ENCODE measurements around the gene DAB1. TPM values are rescaled to one million over a fixed set of nuclear protein-coding genes. Genes with fewer than 3 reads are reported as not detected.

DAB1 gene
- total and polyA plus RNA-seq, 10 of the 15 experiments (the other 5 are each of a cell fraction or from before 2014, with no cell fraction given) = 0.02 to 0.10 (median 0.03) TPM; not detected in 5

DNA sequence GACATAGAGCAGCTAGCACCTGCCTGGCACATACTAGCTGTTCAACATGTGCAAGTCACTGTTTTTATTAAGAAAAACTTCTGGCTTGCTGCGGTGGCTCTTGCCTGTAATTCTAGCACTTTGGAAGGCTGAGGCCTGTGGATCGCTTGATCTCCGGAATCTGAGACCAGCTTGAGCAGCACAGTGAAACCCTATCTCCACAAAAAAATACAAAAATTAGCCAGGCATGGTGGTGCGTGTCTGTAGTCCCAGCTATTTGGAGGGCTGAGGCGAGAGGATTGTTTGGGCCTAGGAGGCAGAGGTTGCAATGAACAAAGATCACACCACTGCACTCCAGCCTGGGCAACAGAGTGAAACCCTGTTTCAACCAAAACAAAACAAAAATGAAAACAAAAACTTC is 430.4 kb downstream of the DAB1 start (continued):
- TF ChIP-seq, protein P1, sequence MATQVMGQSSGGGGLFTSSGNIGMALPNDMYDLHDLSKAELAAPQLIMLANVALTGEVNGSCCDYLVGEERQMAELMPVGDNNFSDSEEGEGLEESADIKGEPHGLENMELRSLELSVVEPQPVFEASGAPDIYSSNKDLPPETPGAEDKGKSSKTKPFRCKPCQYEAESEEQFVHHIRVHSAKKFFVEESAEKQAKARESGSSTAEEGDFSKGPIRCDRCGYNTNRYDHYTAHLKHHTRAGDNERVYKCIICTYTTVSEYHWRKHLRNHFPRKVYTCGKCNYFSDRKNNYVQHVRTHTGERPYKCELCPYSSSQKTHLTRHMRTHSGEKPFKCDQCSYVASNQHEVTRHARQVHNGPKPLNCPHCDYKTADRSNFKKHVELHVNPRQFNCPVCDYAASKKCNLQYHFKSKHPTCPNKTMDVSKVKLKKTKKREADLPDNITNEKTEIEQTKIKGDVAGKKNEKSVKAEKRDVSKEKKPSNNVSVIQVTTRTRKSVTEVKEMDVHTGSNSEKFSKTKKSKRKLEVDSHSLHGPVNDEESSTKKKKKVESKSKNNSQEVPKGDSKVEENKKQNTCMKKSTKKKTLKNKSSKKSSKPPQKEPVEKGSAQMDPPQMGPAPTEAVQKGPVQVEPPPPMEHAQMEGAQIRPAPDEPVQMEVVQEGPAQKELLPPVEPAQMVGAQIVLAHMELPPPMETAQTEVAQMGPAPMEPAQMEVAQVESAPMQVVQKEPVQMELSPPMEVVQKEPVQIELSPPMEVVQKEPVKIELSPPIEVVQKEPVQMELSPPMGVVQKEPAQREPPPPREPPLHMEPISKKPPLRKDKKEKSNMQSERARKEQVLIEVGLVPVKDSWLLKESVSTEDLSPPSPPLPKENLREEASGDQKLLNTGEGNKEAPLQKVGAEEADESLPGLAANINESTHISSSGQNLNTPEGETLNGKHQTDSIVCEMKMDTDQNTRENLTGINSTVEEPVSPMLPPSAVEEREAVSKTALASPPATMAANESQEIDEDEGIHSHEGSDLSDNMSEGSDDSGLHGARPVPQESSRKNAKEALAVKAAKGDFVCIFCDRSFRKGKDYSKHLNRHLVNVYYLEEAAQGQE (IDR thresholded peaks at IDR 0.05; ENCODE audit: low read depth, low read length) = no peak
- TF ChIP-seq POLR2A (IDR thresholded peaks at IDR 0.05; ENCODE audit: low read depth, low read length) = no peak
- TF ChIP-seq KAT2A (conservative IDR thresholded peaks at IDR 0.05; ENCODE audit: control insufficient read depth, low read depth, low read length) = no peak
- no peak for TF ChIP-seq TCF12 (IDR thresholded peaks at IDR 0.05; ENCODE audit: low read depth, low read length)
- no peak for TF ChIP-seq ZNF207 (IDR thresholded peaks at IDR 0.05; ENCODE audit: borderline replicate concordance)
- TF ChIP-seq SUZ12 (IDR thresholded peaks at IDR 0.05; ENCODE audit: unreplicated experiment) = no peak

GRCh38 chr1:56992318-56993125 is 431.3 kb downstream of the DAB1 start:
- Histone ChIP-seq H3K36me3 (ENCODE audit: control insufficient read depth in 2 of 2, insufficient read depth in 2 of 2, low read length in 1 of 2) (no peaks in the 10 kb centered on the region), H3K4me2 (ENCODE audit: control insufficient read depth, insufficient read depth) (no peak overlapping the region), H3K9me3 (replicated peaks; ENCODE audit: control insufficient read depth, insufficient read depth, low read length) (no peaks in the 10 kb centered on the region), H3K4me1 (ENCODE audit: control insufficient read depth, insufficient read depth, low read length) (no peaks in the 10 kb centered on the region), H2AFZ (ENCODE audit: control insufficient read depth, low read depth, low read length) (no peak overlapping the region), H3K9ac (ENCODE audit: control insufficient read depth, insufficient read depth, low read length) (no peak overlapping the region), H3K4me3 (no peak overlapping the region), H4K20me1 (ENCODE audit: control insufficient read depth, insufficient read depth) (no peaks in the 10 kb centered on the region), H3K27ac (ENCODE audit: control insufficient read depth, insufficient read depth) (no peak overlapping the region), H3K79me2 (ENCODE audit: control insufficient read depth, insufficient read depth, low read length) (no peaks in the 10 kb centered on the region), H3K27me3 (replicated peaks in 1 of 2; ENCODE audit: control insufficient read depth in 2 of 2, insufficient read depth in 2 of 2, low read length in 1 of 2) (peaks cover 2% of the 10 kb centered on the region in 2 experiments; a peak in 2 of 4 replicates)
- no peak for ATAC-seq
- SMC1A ChIA-PET (ENCODE audit: uncharacterized antibody, unreplicated experiment) = interaction anchor here (0.9 kb wide), 1 partner anchor 163 kb away, joined by 4 read pairs; no protein-coding TSS in a partner anchor
- WGBS (ENCODE audit: insufficient coverage, insufficient replicate concordance, low lambda C conversion rate, missing lambda C conversion rate) = 42% methylated on average over 15 of the region's 15 CpGs
- no peak for FAIRE-seq
- DNase-seq (ENCODE audit: low read depth, low spot score) = no peak
- in situ Hi-C loops (cut with MboI) = no loop called here
- TF ChIP-seq ZNF274 (IDR thresholded peaks at IDR 0.05; ENCODE audit: insufficient read depth, insufficient read length) = no peak
- TF ChIP-seq ZZZ3 (IDR thresholded peaks at IDR 0.05; ENCODE audit: control insufficient read depth, insufficient read length, low read depth) = no peak
- TF ChIP-seq CEBPB (IDR thresholded peaks at IDR 0.05; ENCODE audit: borderline replicate concordance in 1 of 2, low read depth in 2 of 2, low read length in 2 of 2) = no peak
- TF ChIP-seq CTCF (IDR thresholded peaks at IDR 0.05 in 2 of 3, conservative IDR thresholded peaks at IDR 0.05 in 1 of 3; ENCODE audit: control insufficient read depth in 2 of 3, extremely low read depth in 1 of 3, insufficient read depth in 1 of 3, low read depth in 3 of 3, low read length in 3 of 3) = no peak
- TF ChIP-seq BCL11A (IDR thresholded peaks at IDR 0.05; ENCODE audit: low read depth, low read length) = no peak
- no peak for TF ChIP-seq RCOR1 (conservative IDR thresholded peaks at IDR 0.05; ENCODE audit: low read depth, low read length)
- no peak for TF ChIP-seq YBX1 (IDR thresholded peaks at IDR 0.05)
- TF ChIP-seq EZH2 (IDR thresholded peaks at IDR 0.05; ENCODE audit: borderline replicate concordance, control insufficient read depth, low read depth, low read length) = no peak
- TF ChIP-seq DPF2 (IDR thresholded peaks at IDR 0.05) = no peak
- no peak for TF ChIP-seq BMI1 (IDR thresholded peaks at IDR 0.05; ENCODE audit: borderline replicate concordance)
- TF ChIP-seq ZNF217 (IDR thresholded peaks at IDR 0.05) = no peak
- no peak for TF ChIP-seq SMARCA5 (IDR thresholded peaks at IDR 0.05)
- POLR2A ChIA-PET = interaction anchor here (0.5 kb wide), 1 partner anchor 166 kb away, joined by 3 read pairs; no protein-coding TSS in a partner anchor
- intact Hi-C loops (cut with micrococcal nuclease; ENCODE audit: unreplicated experiment) = no loop called here
- CTCF ChIA-PET = interaction anchor here (1.8 kb wide), 1 partner anchor 11 kb away, joined by 5 read pairs; no protein-coding TSS in a partner anchor
- no TSS peak for BruUV-seq (replicated peaks)
- RAD21 ChIA-PET (ENCODE audit: unreplicated experiment) = no interaction called here
